Tibial artery (tissue), 4 donors: ENCODE data around the gene OXA1L.
"Not testable (repeated sequence)": the region's sequence is repeated elsewhere in the genome, so short reads cannot be mapped to it uniquely, and the experiment has no call there.

ENCODE experiments used
- DNase-seq, 2 donors: peaks; one replicate each; pipeline ENCODE4 v3.0.0-alpha.2; 2019
- H3K27ac ChIP-seq, 2 donors: fragments of 200-600 bp; sonication (generic) in 1 of 2; 1 replicate in 1 of 2; 2 replicates in 1 of 2; pipeline ENCODE4 v1.5.1; 2018 to 2019; ENCODE audit warnings: mild to moderate bottlenecking in 1 of 2
- H3K27me3 ChIP-seq, 2 donors: fragments of 200-600 bp; sonication (generic) in 1 of 2; one replicate each; pipeline versions ENCODE4 v1.5.1 to v1.6.0; 2016 to 2019
- H3K36me3 ChIP-seq, 3 donors: fragments of 200-600 bp; sonication (generic) in 2 of 3; one replicate each; pipeline ENCODE4 v1.5.1; 2016 to 2019; ENCODE audit warnings: mild to moderate bottlenecking in 2 of 3
- H3K4me1 ChIP-seq, 4 donors: fragments of 200-600 bp; sonication (generic) in 2 of 4; 1 replicate in 3 of 4; 2 replicates in 1 of 4; pipeline ENCODE4 v1.5.1; 2016 to 2019
- H3K4me3 ChIP-seq, 2 donors: fragments of 200-600 bp; sonication (generic) in 1 of 2; 1 replicate in 1 of 2; 2 replicates in 1 of 2; pipeline ENCODE4 v1.5.1; 2018 to 2019; ENCODE audit warnings: mild to moderate bottlenecking in 2 of 2
- H3K9me3 ChIP-seq, 3 donors: fragments of 200-600 bp; sonication (generic) in 1 of 3; one replicate each; pipeline ENCODE4 v1.5.1; 2016 to 2019
- CTCF ChIP-seq, 2 experiments: fragments of 200-600 bp in 1 of 2; fragments of 450-650 bp in 1 of 2; IDR thresholded peaks; one replicate each; pipeline ENCODE4 v1.5.1; 2017 to 2019; ENCODE audit warnings: antibody characterized with exemption in 2 of 2, mild to moderate bottlenecking in 1 of 2, moderate library complexity in 1 of 2
- intact Hi-C: fragments of 100-400 bp; cut with DNase I; formaldehyde crosslinking; loops from one replicate; pipeline ENCODE4 v1.15.0; 2023; ENCODE audit warnings: low total_unique reads

The OXA1L gene

DNA sequence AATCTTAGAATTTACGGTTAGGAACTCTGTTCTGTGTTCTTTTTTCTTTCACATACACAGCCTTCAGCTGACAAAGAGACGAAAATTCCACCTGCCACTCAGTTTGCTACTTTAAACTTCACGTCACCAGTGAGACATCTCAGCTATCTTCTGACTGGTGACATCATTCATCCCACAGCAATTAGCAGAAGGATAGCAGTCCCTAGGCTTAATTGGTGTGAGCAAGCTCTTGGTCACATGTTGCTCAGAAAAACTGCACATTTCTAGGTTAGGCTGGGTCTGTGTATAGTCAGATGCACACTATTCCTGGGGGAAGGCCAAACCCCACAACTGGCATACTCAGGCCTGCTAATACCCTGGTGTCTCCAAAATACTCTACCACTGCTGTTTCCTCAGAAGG lies 24.8 kb downstream of the OXA1L start:
- no peaks in the 10 kb centered on the region for H3K4me1 ChIP-seq
- no peak overlapping the region for H3K4me3 ChIP-seq
- H3K36me3 ChIP-seq: no peaks in the 10 kb centered on the region
- no peak overlapping the region for H3K27ac ChIP-seq
- no peak for TF ChIP-seq CTCF (IDR thresholded peaks at IDR 0.05)
- H3K27me3 ChIP-seq: no peaks in the 10 kb centered on the region
- DNase-seq: no peak
- no peaks in the 10 kb centered on the region for H3K9me3 ChIP-seq
- intact Hi-C loops: no loop called here

GRCh38 chr14:22792158-22792557 lies 25.7 kb downstream of the OXA1L start:
- intact Hi-C loops: no loop called here
- H3K4me1 ChIP-seq: no peaks in the 10 kb centered on the region
- no peaks in the 10 kb centered on the region for H3K27me3 ChIP-seq
- no peak overlapping the region for H3K27ac ChIP-seq
- DNase-seq: no peak
- no peak overlapping the region for H3K4me3 ChIP-seq
- no peaks in the 10 kb centered on the region for H3K9me3 ChIP-seq
- no peak for TF ChIP-seq CTCF (IDR thresholded peaks at IDR 0.05)
- H3K36me3 ChIP-seq: no peaks in the 10 kb centered on the region

DNA sequence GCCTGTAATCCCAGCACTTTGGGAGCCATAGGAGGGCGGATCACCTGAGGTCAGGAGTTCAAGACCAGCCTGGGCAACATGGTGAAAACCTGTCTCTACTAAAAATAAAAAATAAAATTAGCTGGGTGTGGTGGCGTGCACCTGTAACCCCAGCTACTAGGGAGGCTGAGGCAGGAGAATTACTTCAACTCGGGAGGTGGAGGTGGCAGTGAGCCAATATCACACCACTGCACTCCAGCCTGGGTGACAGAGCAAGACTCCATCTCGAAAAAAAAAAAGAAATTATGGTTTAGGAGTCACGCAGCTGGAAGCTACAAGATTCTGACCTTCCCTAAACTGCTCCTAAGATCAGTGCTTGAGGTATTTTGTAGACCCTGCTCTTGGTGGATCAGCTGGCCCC lies 27.1 kb downstream of the OXA1L start:
- intact Hi-C loops, H3K4me1 ChIP-seq, H3K27me3 ChIP-seq, H3K4me3 ChIP-seq, DNase-seq, H3K27ac ChIP-seq, H3K36me3 ChIP-seq, H3K9me3 ChIP-seq: not testable (repeated sequence)

DNA sequence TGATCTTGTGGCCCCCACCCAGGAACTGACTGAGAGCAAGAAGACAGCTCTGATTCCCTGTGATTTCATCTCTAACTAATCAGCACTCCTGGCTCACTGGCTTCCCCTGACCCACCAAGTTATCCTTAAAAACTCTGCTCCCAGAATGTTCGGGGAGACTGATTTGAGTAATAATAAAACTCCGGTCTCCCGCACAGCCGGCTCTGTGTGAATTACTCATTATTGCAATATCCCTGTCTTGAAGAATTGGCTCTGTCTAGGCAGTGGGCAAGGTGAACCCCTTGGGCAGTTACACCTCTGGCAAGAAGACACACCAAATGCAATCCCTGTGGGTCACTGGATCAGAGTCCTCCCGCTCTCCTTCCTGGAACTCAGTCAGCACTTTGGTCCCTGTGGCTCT lies 27.5 kb downstream of the OXA1L start:
- intact Hi-C loops: no loop called here
- Histone ChIP-seq H3K4me3 (no peak overlapping the region), H3K36me3 (no peaks in the 10 kb centered on the region), H3K27ac (no peak overlapping the region), H3K27me3 (no peaks in the 10 kb centered on the region), H3K9me3 (no peaks in the 10 kb centered on the region), H3K4me1 (no peaks in the 10 kb centered on the region)
- TF ChIP-seq CTCF (IDR thresholded peaks at IDR 0.05): no peak
- no peak for DNase-seq

GRCh38 chr14:22794551-22794951 lies 28.1 kb downstream of the OXA1L start:
- DNase-seq: no peak
- no peaks in the 10 kb centered on the region for H3K4me1 ChIP-seq
- TF ChIP-seq CTCF (IDR thresholded peaks at IDR 0.05): no peak
- intact Hi-C loops: no loop called here
- H3K36me3 ChIP-seq: no peaks in the 10 kb centered on the region
- no peaks in the 10 kb centered on the region for H3K9me3 ChIP-seq
- no peaks in the 10 kb centered on the region for H3K27me3 ChIP-seq
- no peak overlapping the region for H3K4me3 ChIP-seq
- H3K27ac ChIP-seq: no peak overlapping the region

GRCh38 chr14:22796087-22796707 lies 29.7 kb downstream of the OXA1L start:
- Histone ChIP-seq H3K4me3 (no peak overlapping the region), H3K36me3 (no peaks in the 10 kb centered on the region), H3K27me3 (no peaks in the 10 kb centered on the region), H3K9me3 (no peaks in the 10 kb centered on the region), H3K27ac (no peak overlapping the region), H3K4me1 (no peaks in the 10 kb centered on the region)
- intact Hi-C loops: no loop called here
- DNase-seq: no peak
- TF ChIP-seq CTCF (IDR thresholded peaks at IDR 0.05): no peak
